ENCODE results near the gene LLPH. TPM values are rescaled to one million over a fixed set of nuclear protein-coding genes. Genes with fewer than 3 reads are reported as not detected.

LLPH gene
- polyA plus RNA-seq, 1 of the 3 experiments (the other 2 are of a cell fraction), result 7.4 TPM

DNA sequence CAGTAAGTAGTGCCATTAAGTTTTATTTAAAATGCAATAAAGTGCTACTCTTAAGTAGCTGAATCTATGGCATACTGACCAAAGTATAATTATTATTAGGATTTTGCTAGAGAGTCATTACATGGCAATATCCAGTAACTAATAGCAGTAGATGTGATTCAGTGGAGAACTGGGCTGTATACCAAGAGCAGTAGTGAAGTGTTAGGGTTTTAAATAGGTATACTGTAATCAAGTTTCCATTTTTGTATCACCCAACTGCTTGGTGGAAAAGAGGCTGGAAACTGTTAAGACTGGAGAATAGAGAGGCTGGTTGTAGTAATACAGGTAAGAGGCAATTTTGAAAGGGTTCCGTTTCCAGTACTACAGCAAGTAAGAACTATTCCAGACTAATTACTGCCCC is 13.3 kb upstream of the LLPH start:
- H2AFZ ChIP-seq (ENCODE audit: low read depth), result no peak overlapping the region
- peaks cover 23% of the 10 kb centered on the region for H3F3A ChIP-seq (replicated peaks; ENCODE audit: insufficient read depth)
- peaks cover 59 to 79% of the 10 kb centered on the region in 2 experiments for H3K36me3 ChIP-seq (replicated peaks in 1 of 2; ENCODE audit: control insufficient read depth in 1 of 2, insufficient read depth in 2 of 2, low read length in 1 of 2)
- 94% methylated on average over 1 of the region's 1 CpG for WGBS (ENCODE audit: low lambda C conversion rate)
- H3K9me3 ChIP-seq, result peaks cover 30% of the 10 kb centered on the region
- TF ChIP-seq TAF1 (IDR thresholded peaks at IDR 0.05; ENCODE audit: borderline replicate concordance, low read depth, low read length) (no peak), SMC3 (IDR thresholded peaks at IDR 0.05; ENCODE audit: low read depth, low read length) (no peak), ELF1 (IDR thresholded peaks at IDR 0.05) (no peak), GABPA (IDR thresholded peaks at IDR 0.05; ENCODE audit: low read depth) (no peak), NRF1 (IDR thresholded peaks at IDR 0.05; ENCODE audit: low read depth, low read length) (no peak), GATA2 (CRISPR knock-in tag; IDR thresholded peaks at IDR 0.05) (no peak), FOXJ3 (CRISPR knock-in tag; IDR thresholded peaks at IDR 0.05) (no peak), EZH2phosphoT487 (IDR thresholded peaks at IDR 0.05; ENCODE audit: borderline replicate concordance, low read depth) (no peak), EP300 (IDR thresholded peaks at IDR 0.05; ENCODE audit: borderline replicate concordance in 1 of 2, low read depth in 1 of 2, low read length in 1 of 2) (no peak), TCF12 (IDR thresholded peaks at IDR 0.05) (no peak), YY1 (IDR thresholded peaks at IDR 0.05; ENCODE audit: low read depth) (no peak), TEAD4 (IDR thresholded peaks at IDR 0.05; ENCODE audit: borderline replicate concordance, insufficient read depth) (no peak)
- TF ChIP-seq, protein P1, sequence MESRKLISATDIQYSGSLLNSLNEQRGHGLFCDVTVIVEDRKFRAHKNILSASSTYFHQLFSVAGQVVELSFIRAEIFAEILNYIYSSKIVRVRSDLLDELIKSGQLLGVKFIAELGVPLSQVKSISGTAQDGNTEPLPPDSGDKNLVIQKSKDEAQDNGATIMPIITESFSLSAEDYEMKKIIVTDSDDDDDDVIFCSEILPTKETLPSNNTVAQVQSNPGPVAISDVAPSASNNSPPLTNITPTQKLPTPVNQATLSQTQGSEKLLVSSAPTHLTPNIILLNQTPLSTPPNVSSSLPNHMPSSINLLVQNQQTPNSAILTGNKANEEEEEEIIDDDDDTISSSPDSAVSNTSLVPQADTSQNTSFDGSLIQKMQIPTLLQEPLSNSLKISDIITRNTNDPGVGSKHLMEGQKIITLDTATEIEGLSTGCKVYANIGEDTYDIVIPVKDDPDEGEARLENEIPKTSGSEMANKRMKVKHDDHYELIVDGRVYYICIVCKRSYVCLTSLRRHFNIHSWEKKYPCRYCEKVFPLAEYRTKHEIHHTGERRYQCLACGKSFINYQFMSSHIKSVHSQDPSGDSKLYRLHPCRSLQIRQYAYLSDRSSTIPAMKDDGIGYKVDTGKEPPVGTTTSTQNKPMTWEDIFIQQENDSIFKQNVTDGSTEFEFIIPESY (IDR thresholded peaks at IDR 0.05; ENCODE audit: borderline replicate concordance, low read depth), result no peak
- TF ChIP-seq, protein P2, sequence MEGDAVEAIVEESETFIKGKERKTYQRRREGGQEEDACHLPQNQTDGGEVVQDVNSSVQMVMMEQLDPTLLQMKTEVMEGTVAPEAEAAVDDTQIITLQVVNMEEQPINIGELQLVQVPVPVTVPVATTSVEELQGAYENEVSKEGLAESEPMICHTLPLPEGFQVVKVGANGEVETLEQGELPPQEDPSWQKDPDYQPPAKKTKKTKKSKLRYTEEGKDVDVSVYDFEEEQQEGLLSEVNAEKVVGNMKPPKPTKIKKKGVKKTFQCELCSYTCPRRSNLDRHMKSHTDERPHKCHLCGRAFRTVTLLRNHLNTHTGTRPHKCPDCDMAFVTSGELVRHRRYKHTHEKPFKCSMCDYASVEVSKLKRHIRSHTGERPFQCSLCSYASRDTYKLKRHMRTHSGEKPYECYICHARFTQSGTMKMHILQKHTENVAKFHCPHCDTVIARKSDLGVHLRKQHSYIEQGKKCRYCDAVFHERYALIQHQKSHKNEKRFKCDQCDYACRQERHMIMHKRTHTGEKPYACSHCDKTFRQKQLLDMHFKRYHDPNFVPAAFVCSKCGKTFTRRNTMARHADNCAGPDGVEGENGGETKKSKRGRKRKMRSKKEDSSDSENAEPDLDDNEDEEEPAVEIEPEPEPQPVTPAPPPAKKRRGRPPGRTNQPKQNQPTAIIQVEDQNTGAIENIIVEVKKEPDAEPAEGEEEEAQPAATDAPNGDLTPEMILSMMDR (IDR thresholded peaks at IDR 0.05), result no peak
- H3K4me2 ChIP-seq, result no peak overlapping the region
- H3K27me3 ChIP-seq (ENCODE audit: insufficient read depth), result no peaks in the 10 kb centered on the region
- peaks cover 12% of the 10 kb centered on the region; the same call in 1 of the 2 replicates for H3K79me2 ChIP-seq (ENCODE audit: insufficient read depth)
- no peaks in the 10 kb centered on the region for H3K9me2 ChIP-seq
- no peak for DNase-seq
- no peaks in the 10 kb centered on the region; a peak in 1 of 4 replicates for H3K4me1 ChIP-seq (ENCODE audit: control insufficient read depth in 1 of 2, insufficient read depth in 2 of 2, low read depth in 1 of 2, low read length in 1 of 2)
- H3K4me3 ChIP-seq (ENCODE audit: low read depth in 2 of 2, low read length in 1 of 2), result no peak overlapping the region
- ChIA-PET POLR2A (no interaction called here), CTCF (interaction anchor here (1.2 kb wide), 1 partner anchor 126 kb away, joined by 5 read pairs; no protein-coding TSS in a partner anchor)
- no peak overlapping the region for H3K9ac ChIP-seq
- H4K20me1 ChIP-seq (ENCODE audit: insufficient read depth), result no peaks in the 10 kb centered on the region
- no peak overlapping the region for H3K27ac ChIP-seq (ENCODE audit: low read depth in 2 of 2, low read length in 1 of 2)

DNA sequence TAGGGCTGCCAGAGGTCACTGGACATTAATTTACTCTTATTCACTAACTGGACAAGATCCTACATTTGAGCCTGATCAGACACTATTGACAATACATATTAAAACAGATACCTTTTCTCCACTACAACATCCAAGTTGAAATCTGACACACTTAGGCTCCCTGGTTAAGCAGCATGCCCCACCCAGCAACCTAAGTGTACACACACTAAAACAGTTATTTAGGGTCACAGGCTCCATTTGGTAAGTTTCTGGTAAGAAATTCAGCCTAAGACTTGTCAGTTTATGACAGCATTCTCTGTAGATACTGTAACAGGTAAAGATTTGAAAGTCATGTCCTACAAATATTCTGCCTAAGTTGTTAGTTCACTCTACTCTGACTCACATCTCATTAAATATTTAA is 12.3 kb upstream of the LLPH start:
- TF ChIP-seq RFX5 (IDR thresholded peaks at IDR 0.05; ENCODE audit: low read length) (no peak), CHD2 (IDR thresholded peaks at IDR 0.05; ENCODE audit: low read length, partially characterized antibody) (no peak), EZH2phosphoT487 (IDR thresholded peaks at IDR 0.05; ENCODE audit: borderline replicate concordance, low read depth) (no peak), TEAD4 (IDR thresholded peaks at IDR 0.05; ENCODE audit: borderline replicate concordance, insufficient read depth) (no peak), GABPA (IDR thresholded peaks at IDR 0.05; ENCODE audit: low read depth) (no peak), TCF12 (IDR thresholded peaks at IDR 0.05) (no peak), MEF2A (IDR thresholded peaks at IDR 0.05; ENCODE audit: borderline replicate concordance, low read depth) (no peak)
- TF ChIP-seq, protein P3, sequence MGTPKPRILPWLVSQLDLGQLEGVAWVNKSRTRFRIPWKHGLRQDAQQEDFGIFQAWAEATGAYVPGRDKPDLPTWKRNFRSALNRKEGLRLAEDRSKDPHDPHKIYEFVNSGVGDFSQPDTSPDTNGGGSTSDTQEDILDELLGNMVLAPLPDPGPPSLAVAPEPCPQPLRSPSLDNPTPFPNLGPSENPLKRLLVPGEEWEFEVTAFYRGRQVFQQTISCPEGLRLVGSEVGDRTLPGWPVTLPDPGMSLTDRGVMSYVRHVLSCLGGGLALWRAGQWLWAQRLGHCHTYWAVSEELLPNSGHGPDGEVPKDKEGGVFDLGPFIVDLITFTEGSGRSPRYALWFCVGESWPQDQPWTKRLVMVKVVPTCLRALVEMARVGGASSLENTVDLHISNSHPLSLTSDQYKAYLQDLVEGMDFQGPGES (IDR thresholded peaks at IDR 0.05; ENCODE audit: low read depth, low read length), result no peak
- TF ChIP-seq, protein P4, sequence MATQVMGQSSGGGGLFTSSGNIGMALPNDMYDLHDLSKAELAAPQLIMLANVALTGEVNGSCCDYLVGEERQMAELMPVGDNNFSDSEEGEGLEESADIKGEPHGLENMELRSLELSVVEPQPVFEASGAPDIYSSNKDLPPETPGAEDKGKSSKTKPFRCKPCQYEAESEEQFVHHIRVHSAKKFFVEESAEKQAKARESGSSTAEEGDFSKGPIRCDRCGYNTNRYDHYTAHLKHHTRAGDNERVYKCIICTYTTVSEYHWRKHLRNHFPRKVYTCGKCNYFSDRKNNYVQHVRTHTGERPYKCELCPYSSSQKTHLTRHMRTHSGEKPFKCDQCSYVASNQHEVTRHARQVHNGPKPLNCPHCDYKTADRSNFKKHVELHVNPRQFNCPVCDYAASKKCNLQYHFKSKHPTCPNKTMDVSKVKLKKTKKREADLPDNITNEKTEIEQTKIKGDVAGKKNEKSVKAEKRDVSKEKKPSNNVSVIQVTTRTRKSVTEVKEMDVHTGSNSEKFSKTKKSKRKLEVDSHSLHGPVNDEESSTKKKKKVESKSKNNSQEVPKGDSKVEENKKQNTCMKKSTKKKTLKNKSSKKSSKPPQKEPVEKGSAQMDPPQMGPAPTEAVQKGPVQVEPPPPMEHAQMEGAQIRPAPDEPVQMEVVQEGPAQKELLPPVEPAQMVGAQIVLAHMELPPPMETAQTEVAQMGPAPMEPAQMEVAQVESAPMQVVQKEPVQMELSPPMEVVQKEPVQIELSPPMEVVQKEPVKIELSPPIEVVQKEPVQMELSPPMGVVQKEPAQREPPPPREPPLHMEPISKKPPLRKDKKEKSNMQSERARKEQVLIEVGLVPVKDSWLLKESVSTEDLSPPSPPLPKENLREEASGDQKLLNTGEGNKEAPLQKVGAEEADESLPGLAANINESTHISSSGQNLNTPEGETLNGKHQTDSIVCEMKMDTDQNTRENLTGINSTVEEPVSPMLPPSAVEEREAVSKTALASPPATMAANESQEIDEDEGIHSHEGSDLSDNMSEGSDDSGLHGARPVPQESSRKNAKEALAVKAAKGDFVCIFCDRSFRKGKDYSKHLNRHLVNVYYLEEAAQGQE (IDR thresholded peaks at IDR 0.05; ENCODE audit: low read depth, low read length), result no peak
- no peak for DNase-seq
- Histone ChIP-seq H3K4me1 (ENCODE audit: control insufficient read depth in 1 of 2, insufficient read depth in 2 of 2, low read depth in 1 of 2, low read length in 1 of 2) (no peaks in the 10 kb centered on the region; a peak in 1 of 4 replicates), H3K36me3 (replicated peaks in 1 of 2; ENCODE audit: control insufficient read depth in 1 of 2, insufficient read depth in 2 of 2, low read length in 1 of 2) (peaks cover 62 to 83% of the 10 kb centered on the region in 2 experiments), H3K9me2 (no peaks in the 10 kb centered on the region), H3K4me2 (no peak overlapping the region), H3K27me3 (ENCODE audit: insufficient read depth) (no peaks in the 10 kb centered on the region), H3K4me3 (ENCODE audit: low read depth in 2 of 2, low read length in 1 of 2) (no peak overlapping the region), H3K79me2 (ENCODE audit: insufficient read depth) (peaks cover 12% of the 10 kb centered on the region; the same call in 1 of the 2 replicates), H3F3A (replicated peaks; ENCODE audit: insufficient read depth) (peaks cover 26% of the 10 kb centered on the region), H2AFZ (ENCODE audit: low read depth) (no peak overlapping the region), H3K9me3 (peaks cover 38% of the 10 kb centered on the region), H3K27ac (ENCODE audit: low read depth in 2 of 2, low read length in 1 of 2) (no peak overlapping the region), H3K9ac (no peak overlapping the region), H4K20me1 (ENCODE audit: insufficient read depth) (no peaks in the 10 kb centered on the region)
- ChIA-PET POLR2A (no interaction called here), CTCF (no interaction called here)

Measured in SK-N-SH (cell line).